MCF 10A (cell line): ENCODE measurements around the gene PPP1R36. TPM values are rescaled to one million over a fixed set of nuclear protein-coding genes. Genes with fewer than 3 reads are reported as not detected.
"Not testable (repeated sequence)": the region's sequence is repeated elsewhere in the genome, so short reads cannot be mapped to it uniquely, and the experiment has no call there.

Experiments used
- BruUV-seq: library from RNA; stranded (reverse); fragments of 400-500 nt; replicated peaks from 2 replicates; lab custom pipeline; 2021; lab: Mats Ljungman, UMichigan
- CTCF ChIA-PET: fragments of 300-600 bp; sonication (Branson Sonifier 250); formaldehyde crosslinking; extraction: SDS; loops from one replicate; lab custom pipeline; 2021; ENCODE audit warnings: antibody characterized with exemption, inconsistent platforms; lab: Yijun Ruan, JAX
- POLR2A ChIA-PET: fragments of 300-600, 350-650 bp; sonication (Branson Sonifier 250); formaldehyde crosslinking; extraction: SDS; loops from one replicate; lab custom pipeline; 2020; ENCODE audit warnings: antibody characterized with exemption, inconsistent platforms; lab: Yijun Ruan, JAX
- DNase-seq: peaks from one replicate; pipeline ENCODE4 v3.0.0-alpha.2; 2018; ENCODE audit not compliant: unreplicated experiment
- H3K27ac Mint-ChIP-seq: one replicate; pipeline ENCODE4 v1.8.0; 2022; ENCODE audit warnings: mild to moderate bottlenecking, low read depth, mixed read lengths; ENCODE audit not compliant: unreplicated experiment
- H3K27me3 Mint-ChIP-seq: one replicate; pipeline ENCODE4 v1.8.0; 2022; ENCODE audit warnings: mixed read lengths; ENCODE audit not compliant: insufficient read depth, unreplicated experiment
- H3K36me3 Mint-ChIP-seq: one replicate; pipeline ENCODE4 v1.8.0; 2022; ENCODE audit warnings: mild to moderate bottlenecking, moderate library complexity, mixed read lengths; ENCODE audit not compliant: insufficient read depth, unreplicated experiment
- H3K4me1 Mint-ChIP-seq: one replicate; pipeline ENCODE4 v1.8.0; 2022; ENCODE audit warnings: mixed read lengths; ENCODE audit not compliant: insufficient read depth, unreplicated experiment
- H3K4me3 Mint-ChIP-seq: one replicate; pipeline ENCODE4 v1.8.0; 2022; ENCODE audit warnings: mild to moderate bottlenecking, moderate library complexity, mixed read lengths; ENCODE audit not compliant: unreplicated experiment
- H3K9me3 Mint-ChIP-seq: one replicate; pipeline ENCODE4 v1.8.0; 2022; ENCODE audit warnings: mixed read lengths; ENCODE audit not compliant: unreplicated experiment
- CTCF ChIP-seq: fragments of 200-600 bp; IDR thresholded peaks from one replicate; pipeline ENCODE4 v1.8.0; 2022; ENCODE audit warnings: antibody characterized with exemption, mild to moderate bottlenecking; ENCODE audit not compliant: unreplicated experiment
- intact Hi-C: fragments of 100-400 bp; cut with micrococcal nuclease; formaldehyde crosslinking; loops from 2 replicates; pipeline ENCODE4 v1.14.1; 2022
- total RNA-seq: library from RNA; stranded (reverse); gene quantifications from 2 replicates; pipeline ENCODE4 v1.2.3, GENCODE V29; 2022

Gene PPP1R36
- total RNA-seq, 1 experiment from 2014 or later, result 0.47 TPM

- H3K9me3 Mint-ChIP-seq, result no peaks in the 10 kb centered on the region
- intact Hi-C loops, result no loop called here
- no peaks in the 10 kb centered on the region for H3K27me3 Mint-ChIP-seq
- H3K4me3 Mint-ChIP-seq, result no peak overlapping the region
- POLR2A ChIA-PET, result interaction anchor here (0.6 kb wide), 2 partner anchors 9 to 550 kb away, joined by 3 read pairs; no protein-coding TSS in a partner anchor
- no peak for TF ChIP-seq CTCF
- DNase-seq, result peak; percentile 80
- peaks cover 2% of the 10 kb centered on the region for H3K4me1 Mint-ChIP-seq
- no peak overlapping the region for H3K27ac Mint-ChIP-seq
- no TSS peak for BruUV-seq
- CTCF ChIA-PET, result interaction anchor here (0.7 to 1.0 kb wide), 3 partner anchors 41 to 89 kb away, joined by 3 to 5 read pairs (median 3); no protein-coding TSS in a partner anchor
- H3K36me3 Mint-ChIP-seq, result peaks cover 7% of the 10 kb centered on the region
These were observed 6.8 kb downstream of the PPP1R36 start for GRCh38 chr14:64556526-64556925.

GRCh38 chr14:64558216-64558615 lies 8.5 kb downstream of the PPP1R36 start:
- DNase-seq, H3K4me1 Mint-ChIP-seq, intact Hi-C loops, H3K27ac Mint-ChIP-seq, H3K27me3 Mint-ChIP-seq, H3K4me3 Mint-ChIP-seq, H3K9me3 Mint-ChIP-seq, H3K36me3 Mint-ChIP-seq, BruUV-seq: not testable (repeated sequence)
- ChIA-PET POLR2A (interaction anchor here (0.7 kb wide), 1 partner anchor 8 kb away, joined by 3 read pairs; no protein-coding TSS in a partner anchor), CTCF (interaction anchor here (0.8 kb wide), 1 partner anchor 79 kb away, joined by 3 read pairs; no protein-coding TSS in a partner anchor)

- ChIA-PET POLR2A (interaction anchor here (1.3 to 1.5 kb wide), 2 partner anchors 8 to 22 kb away, joined by 3 to 5 read pairs; partner anchors contain the start of gene HSPA2), CTCF (interaction anchor here (0.6 to 1.2 kb wide), 2 partner anchors 75 to 295 kb away, joined by 3 to 4 read pairs; no protein-coding TSS in a partner anchor)
- no peak overlapping the region for H3K4me3 Mint-ChIP-seq
- H3K27me3 Mint-ChIP-seq, result no peaks in the 10 kb centered on the region
- intact Hi-C loops, result no loop called here
- no peak for TF ChIP-seq CTCF
- H3K27ac Mint-ChIP-seq, result no peak overlapping the region
- DNase-seq, result peak; percentile 56
- BruUV-seq, result no TSS peak
- no peaks in the 10 kb centered on the region for H3K9me3 Mint-ChIP-seq
- no peaks in the 10 kb centered on the region for H3K36me3 Mint-ChIP-seq
- peaks cover 6% of the 10 kb centered on the region for H3K4me1 Mint-ChIP-seq
These were observed 11.9 kb downstream of the PPP1R36 start for GRCh38 chr14:64561631-64562030.

- no peak for DNase-seq
- H3K36me3 Mint-ChIP-seq, result no peaks in the 10 kb centered on the region
- TF ChIP-seq CTCF, result no peak
- peaks cover 6% of the 10 kb centered on the region for H3K4me1 Mint-ChIP-seq
- POLR2A ChIA-PET, result interaction anchor here (2.9 kb wide), 1 partner anchor 22 kb away, joined by 14 read pairs; the partner anchor contains the start of gene HSPA2
- H3K27ac Mint-ChIP-seq, result no peak overlapping the region
- no peaks in the 10 kb centered on the region for H3K27me3 Mint-ChIP-seq
- no peaks in the 10 kb centered on the region for H3K9me3 Mint-ChIP-seq
- no TSS peak for BruUV-seq
- CTCF ChIA-PET, result interaction anchor here (0.8 kb wide), 1 partner anchor 7 kb away, joined by 3 read pairs; no protein-coding TSS in a partner anchor
- intact Hi-C loops, result no loop called here
- H3K4me3 Mint-ChIP-seq, result no peak overlapping the region
These were observed 12.7 kb downstream of the PPP1R36 start for GRCh38 chr14:64562436-64562835.
